Right lobe of liver (tissue), 6 donors: ENCODE results near the gene ARHGEF11. TPM values are rescaled to one million over a fixed set of nuclear protein-coding genes. Genes with fewer than 3 reads are reported as not detected.
A peak's percentile ranks its signal among the peaks of the same experiment; 100 is the strongest.

Source experiments
- ATAC-seq, 4 donors: fragments of 200-7000 bp; cut with Tn5 transposase; one replicate each; pipeline ENCODE4 v1.9.1; 2020; ENCODE audit warnings: mild to moderate bottlenecking in 4 of 4, moderate library complexity in 4 of 4
- DNase-seq, 3 donors: peaks; one replicate each; pipeline ENCODE4 v3.0.0-alpha.2; 2020
- H3K27ac ChIP-seq, 3 donors: fragments of 200-600 bp; one replicate each; pipeline ENCODE4 v1.8.0; 2022
- H3K27me3 ChIP-seq, 2 donors: fragments of 200-600 bp; one replicate each; pipeline ENCODE4 v1.8.0; 2022
- H3K36me3 ChIP-seq, 4 donors: fragments of 200-600 bp; sonication (generic) in 1 of 4; one replicate each; pipeline versions ENCODE4 v1.5.1 to v1.8.0; 2017 to 2022; ENCODE audit warnings: control low read depth in 1 of 4
- H3K4me1 ChIP-seq, 4 donors: fragments of 200-600 bp; sonication (generic) in 1 of 4; one replicate each; pipeline versions ENCODE4 v1.5.1 to v1.8.0; 2017 to 2022; ENCODE audit warnings: control low read depth in 1 of 4
- H3K4me3 ChIP-seq, 3 donors: fragments of 200-600 bp; one replicate each; pipeline ENCODE4 v1.8.0; 2022
- H3K9me3 ChIP-seq, 4 donors: fragments of 200-600 bp; sonication (generic) in 1 of 4; one replicate each; pipeline versions ENCODE4 v1.5.1 to v1.8.0; 2017 to 2022; ENCODE audit warnings: control low read depth in 1 of 4
- POLR2A ChIP-seq: fragments of 450-650 bp; IDR thresholded peaks from one replicate; pipeline ENCODE4 v1.6.1; 2017; ENCODE audit warnings: antibody characterized with exemption, mild to moderate bottlenecking
- WGBS: methylation state at CpG from one replicate; pipeline ENCODE4 v1.1.6; 2018; ENCODE audit warnings: low coverage, low lambda C conversion rate; ENCODE audit not compliant: insufficient coverage; ENCODE audit errors: missing lambda C conversion rate; 5-methylcytosine and 5-hydroxymethylcytosine counted together
- intact Hi-C, 2 donors: fragments of 100-400 bp; cut with DNase I; formaldehyde crosslinking; loops; one replicate each; pipeline versions ENCODE4 v1.11.2 to v1.14.1; 2022
- total RNA-seq, 6 experiments: library from RNA; depleted of rRNA in 2 of 6; stranded (reverse); fragments of >200 nt in 2 of 6; fragmentation: NEBNext Ultra II Directional in 3 of 6; extraction: Animal tissue kit (Norgen Biotek cat#: 25700) in 3 of 6; gene quantifications; one replicate each; pipeline versions ENCODE4 v1.1.0 to v1.2.4, GENCODE V29; 2016 to 2023
- TF ChIP-seq, protein P1 (sequence below), 4 donors: fragments of 200-600 bp in 3 of 4; fragments of 450-650 bp in 1 of 4; IDR thresholded peaks; one replicate each; pipeline versions ENCODE4 v1.5.1 to v1.8.0; 2016 to 2022; ENCODE audit warnings: antibody characterized with exemption in 4 of 4, mild to moderate bottlenecking in 2 of 4
- donor health status: DM: no; HTN: yes; CAD: no.
- donor health status: DM: no; HTN: no; CAD: no.
- donor health status: DM: no; HTN: no; CAD: no.
- donor health status: DM: no; HTN: yes; CAD: no.
- donor health status: DM: no; HTN: yes; CAD: no.

ARHGEF11 gene
- total RNA-seq, 6 experiments from 2014 or later: 10.5 to 18.7 (median 12.8) TPM

DNA sequence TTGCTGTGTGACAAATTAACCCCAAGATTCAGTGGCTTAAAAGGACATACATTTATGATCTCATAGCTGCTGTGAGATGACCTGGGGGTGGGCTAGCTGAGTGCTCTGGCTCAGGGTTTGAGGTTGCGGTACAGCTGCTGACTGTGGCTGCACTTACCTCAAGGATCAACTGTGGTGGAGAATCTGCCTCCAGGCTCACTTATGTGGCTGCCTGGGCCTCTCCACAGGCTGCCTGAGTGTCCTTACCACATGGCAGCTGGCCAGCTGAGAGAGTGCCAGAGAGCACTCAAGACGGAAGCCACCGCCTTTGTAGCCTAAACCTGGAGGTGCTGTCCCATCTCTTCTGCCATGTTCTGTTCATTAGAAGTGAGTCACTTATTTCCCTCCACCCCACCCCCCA is 119.4 kb downstream of the ARHGEF11 start:
- DNase-seq (peak in 2 of 3 donors; percentile 50 to 56), ATAC-seq (peak in 2 of 4 donors; percentile 10 to 12)
- H3K4me1 ChIP-seq: peaks cover 0 to 7% (median 0%) of the 10 kb centered on the region in 4 donors
- TF ChIP-seq, protein P1, sequence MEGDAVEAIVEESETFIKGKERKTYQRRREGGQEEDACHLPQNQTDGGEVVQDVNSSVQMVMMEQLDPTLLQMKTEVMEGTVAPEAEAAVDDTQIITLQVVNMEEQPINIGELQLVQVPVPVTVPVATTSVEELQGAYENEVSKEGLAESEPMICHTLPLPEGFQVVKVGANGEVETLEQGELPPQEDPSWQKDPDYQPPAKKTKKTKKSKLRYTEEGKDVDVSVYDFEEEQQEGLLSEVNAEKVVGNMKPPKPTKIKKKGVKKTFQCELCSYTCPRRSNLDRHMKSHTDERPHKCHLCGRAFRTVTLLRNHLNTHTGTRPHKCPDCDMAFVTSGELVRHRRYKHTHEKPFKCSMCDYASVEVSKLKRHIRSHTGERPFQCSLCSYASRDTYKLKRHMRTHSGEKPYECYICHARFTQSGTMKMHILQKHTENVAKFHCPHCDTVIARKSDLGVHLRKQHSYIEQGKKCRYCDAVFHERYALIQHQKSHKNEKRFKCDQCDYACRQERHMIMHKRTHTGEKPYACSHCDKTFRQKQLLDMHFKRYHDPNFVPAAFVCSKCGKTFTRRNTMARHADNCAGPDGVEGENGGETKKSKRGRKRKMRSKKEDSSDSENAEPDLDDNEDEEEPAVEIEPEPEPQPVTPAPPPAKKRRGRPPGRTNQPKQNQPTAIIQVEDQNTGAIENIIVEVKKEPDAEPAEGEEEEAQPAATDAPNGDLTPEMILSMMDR (IDR thresholded peaks at IDR 0.05): no peak
- TF ChIP-seq POLR2A: no peak
- intact Hi-C loops: no loop called here
- WGBS: 35% methylated on average over 2 of the region's 3 CpGs
- H3K36me3 ChIP-seq: no peaks in the 10 kb centered on the region
- no peak overlapping the region for H3K4me3 ChIP-seq
- H3K27me3 ChIP-seq: peaks cover 0 to 27% of the 10 kb centered on the region in 2 donors
- no peaks in the 10 kb centered on the region for H3K9me3 ChIP-seq
- H3K27ac ChIP-seq: no peak overlapping the region

DNA sequence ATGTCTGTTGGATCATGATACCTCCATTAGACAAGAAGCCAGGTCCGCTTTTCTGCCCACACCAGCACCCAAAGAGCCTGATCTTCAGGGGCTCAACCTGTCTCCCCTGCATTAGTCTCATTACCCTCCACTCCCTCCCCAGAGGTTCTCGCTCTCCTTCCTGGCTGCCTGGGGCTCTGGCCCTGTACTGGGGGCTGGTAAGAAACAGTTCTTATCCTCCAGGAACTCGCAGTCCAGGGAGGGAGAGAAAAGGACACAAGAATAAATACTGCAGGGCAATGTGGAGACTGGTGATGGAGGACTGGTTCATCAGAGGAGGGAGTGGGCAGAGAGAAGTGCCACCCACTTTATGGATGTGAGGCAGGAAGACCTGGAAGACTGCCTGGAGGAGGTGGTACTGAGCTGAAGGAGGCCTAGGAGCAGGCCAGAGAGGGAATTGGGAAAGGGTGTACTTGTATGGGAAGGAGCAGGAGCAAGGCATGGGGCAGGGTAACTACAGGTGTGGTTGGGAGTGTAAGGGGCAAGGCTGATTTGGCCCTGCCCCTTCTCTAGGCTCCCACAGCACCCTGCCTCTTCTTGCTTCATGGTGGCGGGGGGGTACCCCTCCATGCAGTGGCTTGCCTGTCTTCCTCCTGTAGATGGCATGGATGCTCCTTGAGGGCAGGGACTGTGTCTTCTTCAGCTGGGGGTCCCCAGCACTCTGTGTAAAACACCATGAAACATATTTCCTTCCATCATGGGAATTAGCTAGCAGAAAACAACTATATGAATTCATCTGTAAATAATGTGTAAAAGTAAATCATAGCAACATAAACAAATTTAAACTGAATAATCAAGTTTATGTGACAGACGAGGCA is 120.2 kb downstream of the ARHGEF11 start:
- 71% methylated on average over 5 of the region's 5 CpGs for WGBS
- Histone ChIP-seq H3K4me3 (no peak overlapping the region), H3K36me3 (no peaks in the 10 kb centered on the region), H3K27ac (no peak overlapping the region), H3K27me3 (peaks cover 0 to 32% of the 10 kb centered on the region in 2 donors), H3K9me3 (no peaks in the 10 kb centered on the region), H3K4me1 (peaks cover 0 to 9% (median 0%) of the 10 kb centered on the region in 4 donors)
- intact Hi-C loops: no loop called here
- DNase-seq (no peak), ATAC-seq (no peak)
- TF ChIP-seq, protein P1 (IDR thresholded peaks at IDR 0.05): no peak
- TF ChIP-seq POLR2A: no peak

DNA sequence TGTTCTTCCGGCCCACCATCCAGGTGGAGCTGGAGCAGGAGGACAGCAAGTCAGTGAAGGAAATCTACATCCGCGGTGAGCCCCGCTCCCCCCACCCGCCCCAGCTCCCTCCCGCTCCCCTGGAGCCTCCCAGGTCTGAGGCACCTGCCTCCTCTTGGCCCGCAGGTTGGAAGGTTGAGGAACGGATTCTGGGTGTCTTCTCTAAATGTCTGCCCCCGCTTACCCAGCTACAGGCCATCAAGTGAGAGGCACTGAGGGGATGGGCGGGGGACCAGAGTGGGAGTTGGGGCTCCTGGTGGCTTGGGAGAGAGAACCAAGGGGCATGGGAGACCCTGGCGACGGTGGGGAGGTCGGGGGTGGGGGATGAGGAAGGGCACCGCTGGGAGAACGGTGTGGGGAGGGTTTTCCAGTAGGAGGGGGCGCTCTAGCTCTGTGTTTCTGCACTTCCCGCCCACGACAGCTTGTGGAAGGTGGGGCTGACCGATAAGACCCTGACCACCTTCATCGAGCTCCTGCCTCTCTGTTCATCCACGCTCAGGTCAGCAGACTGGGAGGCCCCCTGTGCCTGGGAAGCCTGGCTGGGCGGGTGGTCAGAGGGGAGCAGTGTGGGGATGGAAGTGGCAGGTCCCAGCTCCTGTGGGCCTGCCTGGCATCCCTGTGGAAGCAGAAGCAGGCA is 120.9 kb downstream of the ARHGEF11 start:
- TF ChIP-seq, protein P1 (IDR thresholded peaks at IDR 0.05): no peak
- no peak for TF ChIP-seq POLR2A
- intact Hi-C loops: no loop called here
- Histone ChIP-seq H3K27ac (no peak overlapping the region), H3K36me3 (no peaks in the 10 kb centered on the region), H3K4me3 (no peak overlapping the region), H3K27me3 (peaks cover 0 to 33% of the 10 kb centered on the region in 2 donors), H3K9me3 (no peaks in the 10 kb centered on the region), H3K4me1 (peaks cover 0 to 9% (median 0%) of the 10 kb centered on the region in 4 donors)
- ATAC-seq: no peak
- WGBS: 17% methylated on average over 16 of the region's 22 CpGs
- DNase-seq: no peak

DNA sequence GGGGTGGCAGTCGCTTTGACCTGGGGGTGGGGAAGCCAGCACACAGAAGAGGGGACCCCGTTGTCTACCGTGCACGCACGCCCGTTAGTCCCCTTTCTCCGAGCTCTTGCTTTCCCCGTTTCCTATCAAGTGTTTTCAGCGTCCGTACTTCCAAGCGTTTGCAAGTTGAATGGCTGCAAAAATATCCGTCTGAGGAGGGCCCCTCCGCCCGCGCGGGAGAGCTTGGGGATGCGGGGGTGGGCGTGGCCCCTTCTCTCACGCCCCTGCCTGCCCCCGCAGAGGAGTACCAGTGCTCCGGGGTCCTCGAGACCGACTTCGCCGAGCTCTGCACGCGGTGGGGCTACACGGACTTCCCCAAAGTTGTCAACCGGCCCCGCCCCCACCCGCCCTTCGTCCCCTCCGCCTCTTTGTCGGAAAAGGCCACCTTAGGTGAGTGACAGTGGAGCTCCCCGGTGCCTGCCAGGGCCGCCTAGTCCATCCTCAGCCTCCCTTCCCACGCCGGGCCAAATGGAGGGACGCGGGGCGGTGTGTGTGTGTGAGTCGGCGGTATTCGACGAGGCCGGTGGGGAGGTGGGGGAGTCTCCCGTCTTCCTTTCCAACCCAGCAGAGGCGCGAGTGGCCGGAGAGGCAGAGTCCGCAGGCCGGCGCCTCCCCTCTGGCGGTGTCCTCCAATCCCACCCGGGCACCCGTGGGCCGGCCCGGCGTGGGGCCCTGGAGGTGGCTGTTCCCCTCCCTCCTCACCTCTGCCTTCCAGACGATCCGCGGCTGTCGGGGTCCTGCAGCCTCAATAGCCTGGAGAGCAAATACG is 121.7 kb downstream of the ARHGEF11 start:
- no peak overlapping the region for H3K4me3 ChIP-seq
- no peak overlapping the region for H3K27ac ChIP-seq
- no peak for DNase-seq
- WGBS: 0% methylated on average over 8 of the region's 64 CpGs
- ATAC-seq: no peak
- H3K27me3 ChIP-seq: peaks cover 0 to 33% of the 10 kb centered on the region in 2 donors
- TF ChIP-seq, protein P1 (IDR thresholded peaks at IDR 0.05): no peak
- no peak for TF ChIP-seq POLR2A
- no peaks in the 10 kb centered on the region for H3K9me3 ChIP-seq
- H3K36me3 ChIP-seq: no peaks in the 10 kb centered on the region
- peaks cover 0 to 9% (median 0%) of the 10 kb centered on the region in 4 donors for H3K4me1 ChIP-seq
- intact Hi-C loops: no loop called here
